Activated T-cell treated with anti-CD3 and anti-CD28 coated beads, Interleukin-2, amount 50 U/mL, for 72 hours (primary cell): ENCODE data around the gene MAP4K1. TPM values are rescaled to one million over a fixed set of nuclear protein-coding genes. Genes with fewer than 3 reads are reported as not detected.
"Not testable (repeated sequence)": the region's sequence is repeated elsewhere in the genome, so short reads cannot be mapped to it uniquely, and the experiment has no call there.

Experiments
- ATAC-seq, 2 donors: fragments of 150-1000 bp; cut with Tn5 transposase; replicated peaks in 1 of 2; 2 replicates each; pipeline ENCODE4 v1.10.0; 2021; ENCODE audit warnings: moderate library complexity in 2 of 2, mild to moderate bottlenecking in 1 of 2
- DNase-seq, 2 donors: peaks; one replicate each; pipeline ENCODE4 v3.0.0; 2021 to 2022; ENCODE audit warnings: mixed read lengths in 1 of 2
- H3K27ac Mint-ChIP-seq: one replicate; pipeline ENCODE4 v1.8.0; 2022; ENCODE audit warnings: mild to moderate bottlenecking, moderate library complexity, mixed read lengths
- H3K27me3 Mint-ChIP-seq: one replicate; pipeline ENCODE4 v1.8.0; 2022; ENCODE audit warnings: low read depth, mixed read lengths
- H3K36me3 Mint-ChIP-seq, 2 donors: one replicate each; pipeline ENCODE4 v1.8.0; 2022; ENCODE audit warnings: mixed read lengths in 2 of 2, mild to moderate bottlenecking in 1 of 2; ENCODE audit not compliant: insufficient read depth in 2 of 2
- H3K4me1 Mint-ChIP-seq: one replicate; pipeline ENCODE4 v1.8.0; 2022; ENCODE audit warnings: low read depth, mixed read lengths
- H3K4me3 Mint-ChIP-seq, 2 donors: one replicate each; pipeline ENCODE4 v1.8.0; 2022; ENCODE audit warnings: mild to moderate bottlenecking in 2 of 2, mixed read lengths in 2 of 2, moderate library complexity in 2 of 2
- H3K9me3 Mint-ChIP-seq, 2 donors: one replicate each; pipeline ENCODE4 v1.8.0; 2022; ENCODE audit warnings: mixed read lengths in 2 of 2
- total RNA-seq, 2 donors: library from RNA; stranded (reverse); gene quantifications; one replicate each; pipeline ENCODE4 v1.2.3, GENCODE V29; 2022

The MAP4K1 gene
- total RNA-seq, 2 donors from 2014 or later, result 261 to 262 TPM

DNA sequence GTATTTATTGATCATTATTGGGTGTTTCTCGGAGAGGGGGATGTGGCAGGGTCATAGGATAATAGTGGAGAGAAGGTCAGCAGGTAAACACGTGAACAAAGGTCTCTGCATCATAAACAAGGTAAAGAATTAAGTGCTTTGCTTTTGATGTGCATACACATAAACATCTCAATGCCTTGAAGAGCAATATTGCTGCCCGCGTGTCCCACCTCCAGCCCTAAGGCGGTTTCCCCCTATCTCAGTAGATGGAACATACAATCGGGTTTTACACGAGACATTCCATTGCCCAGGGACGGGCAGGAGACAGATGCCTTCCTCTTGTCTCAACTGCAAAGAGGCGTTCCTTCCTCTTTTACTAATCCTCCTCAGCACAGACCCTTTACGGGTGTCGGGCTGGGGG, 13.5 kb upstream of the MAP4K1 start:
- H3K4me1 Mint-ChIP-seq, result peaks cover 16% of the 10 kb centered on the region
- peaks cover 16 to 21% of the 10 kb centered on the region in 2 donors for H3K36me3 Mint-ChIP-seq
- not testable (repeated sequence) for H3K9me3 Mint-ChIP-seq, ATAC-seq, H3K27me3 Mint-ChIP-seq, DNase-seq, H3K4me3 Mint-ChIP-seq
- peak overlapping the region; percentile 9 for H3K27ac Mint-ChIP-seq

DNA sequence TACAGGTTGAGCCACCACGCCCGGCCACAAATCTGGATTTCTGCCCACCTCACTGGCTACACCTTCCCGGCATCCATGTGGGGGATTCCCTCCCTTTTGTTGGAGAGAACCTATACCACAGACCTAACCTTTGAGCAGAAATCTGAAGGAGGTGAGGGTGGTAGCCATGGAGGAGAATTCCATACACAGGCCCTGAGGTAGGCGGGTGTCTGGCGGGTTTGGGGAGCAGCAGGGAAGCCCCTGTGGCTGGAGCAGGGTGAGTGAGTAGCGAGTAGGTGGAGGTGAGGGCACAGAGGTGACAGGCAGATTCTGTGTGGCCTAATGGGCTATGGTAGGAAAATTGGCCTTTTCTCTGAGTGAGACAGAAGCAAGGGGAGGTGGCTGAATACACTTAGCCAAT, 11.8 kb upstream of the MAP4K1 start:
- ATAC-seq, result no peak
- no peak overlapping the region for H3K4me3 Mint-ChIP-seq

GRCh38 chr19:38626401-38626800, 8.6 kb upstream of the MAP4K1 start:
- Mint-ChIP-seq H3K36me3 (peaks cover 19 to 22% of the 10 kb centered on the region in 2 donors), H3K27me3 (no peaks in the 10 kb centered on the region)

More for the DNA sequence above, 11.8 kb upstream of the MAP4K1 start:
- H3K36me3 Mint-ChIP-seq, result peaks cover 17 to 21% of the 10 kb centered on the region in 2 donors
- H3K4me1 Mint-ChIP-seq, result peaks cover 3% of the 10 kb centered on the region
- no peaks in the 10 kb centered on the region for H3K9me3 Mint-ChIP-seq
- no peak for DNase-seq
- no peak overlapping the region for H3K27ac Mint-ChIP-seq
- no peaks in the 10 kb centered on the region for H3K27me3 Mint-ChIP-seq

GRCh38 chr19:38624822-38625221, 7.1 kb upstream of the MAP4K1 start:
- peaks cover 16% of the 10 kb centered on the region for H3K4me1 Mint-ChIP-seq
- no peak overlapping the region for H3K4me3 Mint-ChIP-seq
- H3K36me3 Mint-ChIP-seq, result peaks cover 18 to 26% of the 10 kb centered on the region in 2 donors
- peak overlapping the region; percentile 70 for H3K27ac Mint-ChIP-seq
- H3K27me3 Mint-ChIP-seq, result no peaks in the 10 kb centered on the region
- DNase-seq, result no peak
- H3K9me3 Mint-ChIP-seq, result no peaks in the 10 kb centered on the region
- no peak for ATAC-seq

More at GRCh38 chr19:38626401-38626800, 8.6 kb upstream of the MAP4K1 start:
- H3K27ac Mint-ChIP-seq, result no peak overlapping the region
- H3K9me3 Mint-ChIP-seq, result no peaks in the 10 kb centered on the region
- H3K4me1 Mint-ChIP-seq, result peaks cover 8% of the 10 kb centered on the region
- no peak for ATAC-seq
- H3K4me3 Mint-ChIP-seq, result no peak overlapping the region
- no peak for DNase-seq

- H3K27ac Mint-ChIP-seq, result peak overlapping the region; percentile 95
- no peak for ATAC-seq
- H3K4me1 Mint-ChIP-seq, result peaks cover 57% of the 10 kb centered on the region
- peak overlapping the region; percentile 94 to 99 for H3K4me3 Mint-ChIP-seq
- H3K9me3 Mint-ChIP-seq, result no peaks in the 10 kb centered on the region
- H3K27me3 Mint-ChIP-seq, result no peaks in the 10 kb centered on the region
- no peak for DNase-seq
- H3K36me3 Mint-ChIP-seq, result peaks cover 18 to 33% of the 10 kb centered on the region in 2 donors
These were observed 1.8 kb upstream of the MAP4K1 start for GRCh38 chr19:38619361-38620174.

- no peaks in the 10 kb centered on the region for H3K9me3 Mint-ChIP-seq
- H3K27me3 Mint-ChIP-seq, result no peaks in the 10 kb centered on the region
- peaks cover 18 to 31% of the 10 kb centered on the region in 2 donors for H3K36me3 Mint-ChIP-seq
- peaks cover 63% of the 10 kb centered on the region for H3K4me1 Mint-ChIP-seq
- H3K4me3 Mint-ChIP-seq, result peak within 1 kb of the TSS; percentile 94 to 99
- ATAC-seq (peak; percentile 75 to 77), DNase-seq (peak; percentile 96 to 97)
- H3K27ac Mint-ChIP-seq, result peak within 1 kb of the TSS; percentile 95
These were observed 1.0 kb upstream of the MAP4K1 start, which contains the start of gene EIF3K for GRCh38 chr19:38618590-38619360. Gene EIF3K (plus strand): TSS chr19:38619188. CDS start chr19:38619269, 81 bp downstream.

GRCh38 chr19:38617283-38617763, 430 bp downstream of the MAP4K1 start:
- Mint-ChIP-seq H3K9me3 (no peaks in the 10 kb centered on the region), H3K4me3 (peak overlapping the region; percentile 94 to 99), H3K27ac (peak overlapping the region; percentile 99), H3K36me3 (peaks cover 19 to 37% of the 10 kb centered on the region in 2 donors), H3K4me1 (peaks cover 63% of the 10 kb centered on the region), H3K27me3 (no peaks in the 10 kb centered on the region)
- peak; percentile 23 to 28 for DNase-seq
- no peak for ATAC-seq

DNA sequence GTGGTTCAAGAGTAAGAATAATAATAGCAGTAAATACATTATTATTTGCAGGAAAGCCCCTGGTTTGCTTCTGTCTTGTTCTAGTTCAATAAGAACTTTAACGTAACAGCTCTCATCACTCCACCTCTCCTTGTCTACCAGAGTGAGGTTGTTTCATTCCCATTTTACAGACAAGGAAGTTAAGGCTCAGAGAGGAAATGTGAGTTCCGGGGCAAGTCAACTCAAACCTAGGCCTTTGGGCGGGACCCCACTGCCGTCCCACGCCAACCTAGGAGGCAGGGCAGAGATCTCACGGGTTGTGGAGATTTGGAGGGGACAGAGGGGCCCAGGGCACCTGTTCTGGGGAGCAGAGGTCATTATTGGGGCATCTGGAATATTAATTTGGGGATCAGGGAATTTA, 1.5 kb downstream of the MAP4K1 start:
- Mint-ChIP-seq H3K27me3 (no peaks in the 10 kb centered on the region), H3K9me3 (no peaks in the 10 kb centered on the region), H3K4me1 (peaks cover 54% of the 10 kb centered on the region), H3K27ac (peak overlapping the region; percentile 99), H3K4me3 (peak overlapping the region; percentile 94 to 99), H3K36me3 (peaks cover 16 to 29% of the 10 kb centered on the region in 2 donors)
- DNase-seq, result no peak
- no peak for ATAC-seq

GRCh38 chr19:38615007-38615581, 2.7 kb downstream of the MAP4K1 start:
- no peak for DNase-seq
- Mint-ChIP-seq H3K36me3 (peaks cover 21 to 31% of the 10 kb centered on the region in 2 donors), H3K4me1 (peaks cover 50% of the 10 kb centered on the region), H3K27me3 (no peaks in the 10 kb centered on the region), H3K4me3 (peak overlapping the region; percentile 36 to 83), H3K9me3 (no peaks in the 10 kb centered on the region), H3K27ac (peak overlapping the region; percentile 67)
- no peak for ATAC-seq

DNA sequence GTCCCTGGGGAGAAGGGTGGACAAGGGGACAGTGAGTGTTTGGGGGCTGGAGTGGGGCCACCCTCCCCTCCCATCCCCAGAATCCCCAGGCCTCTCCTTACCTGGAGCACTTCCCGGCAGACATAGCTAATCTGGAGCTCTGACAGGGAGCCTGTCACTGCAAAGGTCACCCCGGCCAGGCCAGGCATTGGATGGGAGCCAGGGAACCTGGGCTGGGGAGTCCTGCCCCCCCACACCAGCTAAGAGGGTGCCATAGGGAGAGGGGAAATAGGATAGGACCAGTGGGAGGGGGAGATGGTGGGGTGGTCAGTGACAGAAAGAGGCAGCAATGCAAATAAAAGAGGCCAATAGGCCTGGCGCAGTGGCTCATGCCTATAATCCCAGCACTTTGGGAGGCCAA, 3.5 kb downstream of the MAP4K1 start:
- no peak overlapping the region for H3K27ac Mint-ChIP-seq
- peaks cover 42% of the 10 kb centered on the region for H3K4me1 Mint-ChIP-seq
- ATAC-seq (no peak), DNase-seq (no peak)
- H3K27me3 Mint-ChIP-seq, result no peaks in the 10 kb centered on the region
- no peaks in the 10 kb centered on the region for H3K9me3 Mint-ChIP-seq
- no peak overlapping the region for H3K4me3 Mint-ChIP-seq
- H3K36me3 Mint-ChIP-seq, result peaks cover 20 to 34% of the 10 kb centered on the region in 2 donors

DNA sequence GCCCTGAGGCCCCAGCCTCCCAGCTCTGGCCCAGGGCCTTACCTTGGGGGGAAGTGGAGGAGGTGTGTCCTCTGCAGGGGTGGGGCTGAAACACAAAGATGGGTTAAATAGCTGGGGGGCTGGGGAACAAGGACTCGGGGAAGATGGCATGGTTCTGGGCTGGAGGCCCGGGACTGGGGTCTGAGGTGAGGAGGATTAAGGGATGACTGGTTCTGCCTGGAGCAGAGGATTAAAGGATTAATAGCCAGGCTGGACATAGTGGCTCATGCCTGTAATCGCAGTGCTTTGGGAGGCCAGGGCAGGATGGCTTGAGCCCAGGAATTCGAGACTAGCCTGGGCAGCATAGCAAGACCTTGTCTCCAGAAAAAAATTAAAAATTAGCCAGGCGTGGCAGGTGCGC, 11.6 kb downstream of the MAP4K1 start:
- Mint-ChIP-seq H3K36me3 (peaks cover 5 to 25% of the 10 kb centered on the region in 2 donors), H3K27ac (no peak overlapping the region), H3K4me1 (no peaks in the 10 kb centered on the region), H3K4me3 (no peak overlapping the region), H3K9me3 (no peaks in the 10 kb centered on the region), H3K27me3 (no peaks in the 10 kb centered on the region)
- ATAC-seq, result no peak
- no peak for DNase-seq

- not testable (repeated sequence) for H3K27me3 Mint-ChIP-seq, H3K9me3 Mint-ChIP-seq, H3K4me1 Mint-ChIP-seq, DNase-seq, H3K4me3 Mint-ChIP-seq, ATAC-seq, H3K27ac Mint-ChIP-seq
- H3K36me3 Mint-ChIP-seq, result peaks cover 6 to 20% of the 10 kb centered on the region in 2 donors
These were observed 14.9 kb downstream of the MAP4K1 start for GRCh38 chr19:38602856-38603255.

- DNase-seq, result no peak
- H3K36me3 Mint-ChIP-seq, result peaks cover 8 to 12% of the 10 kb centered on the region in 2 donors
- no peaks in the 10 kb centered on the region for H3K9me3 Mint-ChIP-seq
- no peak overlapping the region for H3K4me3 Mint-ChIP-seq
- no peak for ATAC-seq
- no peaks in the 10 kb centered on the region for H3K4me1 Mint-ChIP-seq
- no peak overlapping the region for H3K27ac Mint-ChIP-seq
- no peaks in the 10 kb centered on the region for H3K27me3 Mint-ChIP-seq
These were observed 18.0 kb downstream of the MAP4K1 start for GRCh38 chr19:38599722-38600121.
